ENCODE measurements around the gene LRRK2.
"Not testable (repeated sequence)": the region's sequence is repeated elsewhere in the genome, so short reads cannot be mapped to it uniquely, and the experiment has no call there.

LRRK2 gene

DNA sequence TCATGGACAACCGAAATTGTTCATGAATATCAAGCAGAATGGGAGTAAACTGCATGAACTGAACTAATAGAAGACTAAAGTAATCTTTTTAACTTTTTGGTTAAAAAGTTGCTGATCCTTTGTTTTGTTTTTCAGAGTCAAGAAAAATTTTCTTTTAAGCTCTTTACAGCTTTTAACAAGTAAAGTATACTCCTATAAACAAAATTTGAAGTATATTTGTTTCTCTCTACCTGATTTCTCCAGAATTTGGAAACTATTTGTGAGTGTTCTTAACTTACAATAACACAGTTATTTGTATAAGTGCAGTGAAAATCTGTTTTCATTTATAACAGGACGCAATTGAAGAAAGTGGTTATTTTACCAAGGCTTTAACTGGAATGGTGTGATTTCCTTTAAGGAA, 12.2 kb upstream of the LRRK2 start:
- no peak for DNase-seq (ENCODE audit: low read depth)

GRCh38 chr12:40215982-40216381, 8.8 kb upstream of the LRRK2 start:
- no peak for DNase-seq (ENCODE audit: low read depth)

GRCh38 chr12:40216516-40217288, 8.1 kb upstream of the LRRK2 start:
- DNase-seq (ENCODE audit: low read depth): no peak

DNA sequence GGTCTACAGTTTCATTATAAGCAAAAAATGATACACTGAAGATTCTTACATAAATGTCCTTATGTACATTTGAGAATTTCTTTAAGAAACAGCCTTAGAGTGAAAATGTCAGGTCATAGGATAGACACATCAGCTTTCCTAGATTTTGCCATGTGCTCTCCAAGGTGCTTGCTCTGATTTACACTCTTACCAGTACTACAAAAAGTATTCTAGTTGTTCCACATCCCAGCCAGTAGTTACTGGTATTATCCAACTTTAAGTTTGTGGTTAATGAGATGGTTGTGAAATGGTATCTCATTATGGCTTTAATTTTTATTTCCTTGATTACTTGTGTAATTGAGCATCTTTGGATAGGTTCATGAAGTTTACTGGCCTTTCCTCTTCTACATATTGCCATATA, 5.0 kb upstream of the LRRK2 start:
- DNase-seq (ENCODE audit: low read depth): no peak

GRCh38 chr12:40222247-40222646, 2.5 kb upstream of the LRRK2 start:
- DNase-seq (ENCODE audit: low read depth): no peak

DNA sequence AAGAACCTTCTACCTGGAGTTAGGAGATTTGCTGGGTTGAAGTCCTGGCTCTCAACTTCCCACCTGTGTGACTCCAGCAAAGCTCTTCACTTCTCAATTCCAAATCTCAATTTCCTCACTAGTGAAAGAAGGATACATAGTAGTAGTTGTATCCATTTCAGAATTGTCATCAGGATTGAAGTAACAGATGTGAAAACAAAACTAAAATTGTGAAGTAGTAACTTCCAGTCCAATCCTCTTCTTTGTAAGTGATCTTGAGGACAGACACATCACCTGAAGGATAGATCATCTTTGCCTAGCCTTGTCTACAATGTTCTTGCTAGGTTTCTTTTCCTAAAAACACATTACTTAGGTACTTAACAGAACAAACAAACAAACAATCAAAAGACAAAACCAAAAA, 1.2 kb upstream of the LRRK2 start:
- DNase-seq (ENCODE audit: low read depth): no peak

GRCh38 chr12:40225337-40225983, 663 bp downstream of the LRRK2 start:
- DNase-seq (ENCODE audit: low read depth): no peak

- no peak for DNase-seq (ENCODE audit: low read depth)
Observed at GRCh38 chr12:40225984-40226602, 1.3 kb downstream of the LRRK2 start.

DNA sequence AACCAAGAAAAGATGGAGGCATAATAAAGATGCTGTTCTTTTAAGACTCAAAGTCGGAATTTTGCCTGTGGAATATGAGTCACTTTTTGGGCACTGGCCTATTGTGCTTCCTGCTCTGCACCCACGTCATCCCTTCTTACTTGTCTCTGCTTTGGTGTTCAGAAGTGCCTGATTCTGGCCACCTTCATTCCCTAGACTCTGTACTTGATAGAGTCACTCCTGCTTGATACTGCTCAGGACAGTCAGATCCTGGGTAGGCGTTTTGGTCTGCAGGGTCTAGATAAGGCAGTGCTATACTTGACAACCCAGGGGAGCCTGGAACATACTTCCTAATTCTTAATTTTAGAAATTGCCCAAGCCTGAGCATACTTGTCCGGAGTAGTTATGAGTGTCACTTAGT, 1.9 kb downstream of the LRRK2 start:
- no peak for DNase-seq (ENCODE audit: low read depth)

DNA sequence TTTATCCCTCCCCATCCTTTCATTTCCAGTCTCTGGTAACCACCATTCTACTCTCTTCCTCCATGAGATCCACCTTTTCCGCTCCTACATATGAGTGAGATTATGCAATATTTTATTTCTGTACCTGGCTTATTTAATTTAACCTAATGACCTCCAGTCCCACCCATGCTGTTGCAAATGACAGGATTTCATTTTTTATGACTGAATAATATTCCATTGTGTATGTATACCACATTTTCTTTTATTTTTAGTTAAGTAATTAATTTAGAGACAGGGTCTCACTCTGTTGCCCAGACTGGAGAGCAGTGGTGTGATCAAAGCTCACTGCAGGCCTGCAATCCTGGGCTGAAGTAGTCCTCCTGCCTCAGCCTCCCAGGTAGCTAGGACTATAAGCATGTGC, 2.6 kb downstream of the LRRK2 start:
- DNase-seq (ENCODE audit: low read depth): no peak

DNA sequence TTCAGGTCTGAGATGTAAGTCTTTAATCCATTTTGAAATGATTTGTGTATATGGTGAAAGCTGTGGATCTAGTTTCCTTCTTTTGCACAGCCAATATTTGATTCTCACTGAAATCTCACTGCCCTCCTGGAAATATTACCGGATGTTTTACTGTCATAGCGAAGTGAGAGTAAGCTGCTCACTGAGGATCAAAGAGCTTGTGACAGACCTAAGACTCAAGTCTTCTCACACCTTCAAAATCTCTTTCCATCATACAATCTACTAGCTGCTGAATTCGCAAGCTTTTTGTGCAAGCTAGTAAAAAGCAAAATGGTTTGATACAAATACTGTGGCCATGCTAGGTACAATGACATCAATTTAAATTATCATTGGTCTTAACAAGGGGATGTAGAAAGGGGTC, 3.9 kb downstream of the LRRK2 start:
- DNase-seq (ENCODE audit: low read depth): no peak

DNA sequence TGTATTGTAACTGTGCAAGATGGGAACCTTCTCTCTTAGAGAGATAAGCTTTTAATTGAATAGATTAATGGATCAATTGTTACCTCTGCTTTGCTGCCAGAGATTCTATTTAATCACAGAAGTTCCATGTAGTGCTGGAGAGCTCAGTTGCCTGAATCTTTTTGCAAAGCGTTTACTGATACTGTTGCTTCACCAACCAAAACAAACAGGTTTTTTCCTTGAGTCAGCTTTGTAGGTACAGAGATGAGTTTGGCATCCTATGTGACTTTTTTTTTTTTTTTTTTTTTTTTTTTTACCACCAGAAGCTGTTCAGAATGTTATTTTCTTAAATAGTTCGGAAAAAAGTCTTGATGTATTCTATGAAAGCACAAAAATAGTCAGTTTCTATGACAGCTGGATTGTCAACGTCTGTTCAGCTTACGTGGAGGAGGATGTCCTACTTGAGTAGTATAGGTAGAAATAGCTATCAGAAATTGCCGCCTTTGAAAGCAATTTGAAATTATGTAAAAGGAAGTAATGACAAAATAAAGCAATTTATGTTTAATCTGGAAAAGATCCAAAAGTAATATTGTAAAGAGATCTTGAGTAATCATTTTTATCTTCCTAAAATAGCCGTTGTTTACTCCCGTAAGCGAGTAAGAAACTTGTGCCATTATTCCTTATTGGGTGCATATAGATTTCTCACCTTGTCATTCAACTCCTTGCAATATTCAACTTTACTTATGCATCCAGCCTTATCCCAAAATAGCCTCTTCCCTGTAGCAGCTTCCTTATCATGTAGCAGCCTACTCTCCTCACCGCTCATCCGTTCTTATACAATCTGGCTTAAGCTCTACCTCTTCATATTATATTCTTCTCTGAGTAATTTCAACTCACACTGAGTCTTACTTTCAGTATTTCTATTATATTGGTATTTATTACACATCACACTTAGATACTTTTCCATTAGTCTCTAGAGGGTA, 5.2 kb downstream of the LRRK2 start:
- DNase-seq (ENCODE audit: low read depth): no peak

- DNase-seq (ENCODE audit: low read depth): no peak
Observed at GRCh38 chr12:40232602-40233001, 7.8 kb downstream of the LRRK2 start.

- no peak for DNase-seq (ENCODE audit: low read depth)
Observed at GRCh38 chr12:40233741-40234367, 9.1 kb downstream of the LRRK2 start.

GRCh38 chr12:40236357-40236850, 11.6 kb downstream of the LRRK2 start:
- DNase-seq (ENCODE audit: low read depth): no peak

DNA sequence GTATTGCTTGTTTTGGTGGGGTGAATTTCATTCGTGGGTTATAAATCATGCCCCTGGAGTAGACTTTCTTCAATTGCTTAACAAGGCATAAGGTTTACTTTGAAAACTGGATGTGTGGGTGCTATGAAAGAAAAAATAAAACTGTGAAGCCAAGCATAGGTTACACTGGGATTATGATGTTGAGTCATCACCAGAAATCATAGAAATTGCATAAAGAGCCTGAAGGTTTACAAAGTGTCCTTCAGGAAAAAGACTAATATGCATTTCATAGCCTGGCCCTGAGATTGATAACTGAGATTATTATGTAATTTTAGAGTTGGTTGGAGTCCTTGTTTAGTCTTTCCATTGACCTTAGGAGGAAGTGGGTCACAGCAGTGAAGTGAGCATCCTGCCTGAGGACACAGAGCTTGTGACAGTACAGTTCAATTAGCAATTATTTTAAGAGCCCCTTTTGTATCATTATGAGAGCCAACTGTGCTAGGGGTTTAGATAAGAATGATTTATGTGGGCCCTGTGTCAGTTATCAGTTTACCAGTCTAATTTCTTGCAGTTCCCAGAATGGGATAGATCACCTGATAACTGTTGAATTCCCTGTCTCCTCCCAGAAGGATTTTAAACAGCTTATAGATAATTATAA, 13.6 kb downstream of the LRRK2 start:
- no peak for DNase-seq (ENCODE audit: low read depth)

- no peak for DNase-seq (ENCODE audit: low read depth)
Observed at GRCh38 chr12:40238979-40239378, 14.2 kb downstream of the LRRK2 start.

DNA sequence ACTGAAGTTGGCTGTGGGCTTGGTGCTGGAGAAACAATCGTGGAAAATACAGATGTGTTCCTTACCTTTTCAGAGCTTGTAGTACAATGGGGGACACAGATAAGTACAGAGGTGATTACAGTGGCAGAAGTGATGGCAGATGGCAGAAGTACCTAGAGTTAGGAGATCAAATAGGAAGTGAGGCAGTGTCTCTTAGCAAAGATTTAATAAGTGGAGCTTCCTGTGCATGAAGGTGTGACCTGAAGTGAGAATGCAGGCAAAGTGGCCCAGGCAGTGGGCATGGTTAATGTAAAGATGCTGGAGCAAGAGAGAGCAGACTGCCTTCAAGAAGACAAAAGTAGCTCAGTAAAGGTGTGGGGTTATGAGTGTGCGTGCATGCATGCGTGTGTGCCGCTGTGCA, 16.0 kb downstream of the LRRK2 start:
- no peak for DNase-seq (ENCODE audit: low read depth)

- no peak for DNase-seq (ENCODE audit: low read depth)
Observed at GRCh38 chr12:40241741-40242140, 16.9 kb downstream of the LRRK2 start.

GRCh38 chr12:40244526-40245156, 19.8 kb downstream of the LRRK2 start:
- DNase-seq (ENCODE audit: low read depth): not testable (repeated sequence)

- no peak for DNase-seq (ENCODE audit: low read depth)
Observed at GRCh38 chr12:40248034-40248433, 23.2 kb downstream of the LRRK2 start.
